Measurements from ENCODE around the gene FAM181A.

DNA sequence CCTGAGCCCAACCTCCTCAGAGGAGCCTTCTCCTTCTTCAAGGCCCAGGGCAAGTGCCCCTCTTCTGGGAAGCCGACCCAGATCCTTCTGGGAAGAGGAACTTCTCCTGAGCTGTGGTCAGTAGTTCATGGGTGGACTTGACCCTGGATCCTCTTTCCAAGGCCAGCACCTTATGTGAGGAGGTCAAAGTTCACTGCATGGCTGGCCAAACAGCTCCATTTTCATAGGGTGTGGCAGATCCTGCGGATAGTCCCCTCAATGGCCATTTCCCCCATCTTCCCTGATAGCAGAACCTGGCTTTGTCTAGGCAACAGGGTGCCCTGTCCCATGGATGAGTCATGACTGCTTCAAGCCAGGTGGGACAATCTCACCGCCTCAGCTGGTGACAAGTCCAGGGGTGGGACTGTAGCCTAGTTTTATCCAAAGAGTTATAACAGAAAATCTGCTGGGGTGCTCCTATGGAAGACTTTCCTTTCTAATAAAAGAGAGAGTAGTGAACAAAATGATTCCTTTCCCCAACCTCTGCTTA lies 38.9 kb downstream of the FAM181A start:
- TF ChIP-seq NFRKB (IDR thresholded peaks at IDR 0.05) (no peak), ZNF384 (IDR thresholded peaks at IDR 0.05) (no peak), BHLHE40 (IDR thresholded peaks at IDR 0.05; ENCODE audit: borderline replicate concordance) (no peak), ELF4 (IDR thresholded peaks at IDR 0.05) (no peak), FOXK2 (IDR thresholded peaks at IDR 0.05) (no peak), SP1 (IDR thresholded peaks at IDR 0.05) (no peak), SUZ12 (IDR thresholded peaks at IDR 0.05) (no peak), LEF1 (IDR thresholded peaks at IDR 0.05; ENCODE audit: borderline replicate concordance) (no peak), FOXM1 (IDR thresholded peaks at IDR 0.05; ENCODE audit: borderline replicate concordance) (no peak), TARDBP (IDR thresholded peaks at IDR 0.05) (no peak), ARNT (IDR thresholded peaks at IDR 0.05) (no peak), FOXA1 (IDR thresholded peaks at IDR 0.05) (no peak), L3MBTL2 (conservative IDR thresholded peaks at IDR 0.05) (no peak)
- TF ChIP-seq, protein P1, sequence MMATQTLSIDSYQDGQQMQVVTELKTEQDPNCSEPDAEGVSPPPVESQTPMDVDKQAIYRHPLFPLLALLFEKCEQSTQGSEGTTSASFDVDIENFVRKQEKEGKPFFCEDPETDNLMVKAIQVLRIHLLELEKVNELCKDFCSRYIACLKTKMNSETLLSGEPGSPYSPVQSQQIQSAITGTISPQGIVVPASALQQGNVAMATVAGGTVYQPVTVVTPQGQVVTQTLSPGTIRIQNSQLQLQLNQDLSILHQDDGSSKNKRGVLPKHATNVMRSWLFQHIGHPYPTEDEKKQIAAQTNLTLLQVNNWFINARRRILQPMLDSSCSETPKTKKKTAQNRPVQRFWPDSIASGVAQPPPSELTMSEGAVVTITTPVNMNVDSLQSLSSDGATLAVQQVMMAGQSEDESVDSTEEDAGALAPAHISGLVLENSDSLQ (IDR thresholded peaks at IDR 0.05), result no peak
